ENCODE data around the gene RRAGD. TPM values are rescaled to one million over a fixed set of nuclear protein-coding genes. Genes with fewer than 3 reads are reported as not detected.

Gene RRAGD
- polyA plus RNA-seq, 1 of the 3 experiments (the other 2 are of a cell fraction) = 0.07 TPM

DNA sequence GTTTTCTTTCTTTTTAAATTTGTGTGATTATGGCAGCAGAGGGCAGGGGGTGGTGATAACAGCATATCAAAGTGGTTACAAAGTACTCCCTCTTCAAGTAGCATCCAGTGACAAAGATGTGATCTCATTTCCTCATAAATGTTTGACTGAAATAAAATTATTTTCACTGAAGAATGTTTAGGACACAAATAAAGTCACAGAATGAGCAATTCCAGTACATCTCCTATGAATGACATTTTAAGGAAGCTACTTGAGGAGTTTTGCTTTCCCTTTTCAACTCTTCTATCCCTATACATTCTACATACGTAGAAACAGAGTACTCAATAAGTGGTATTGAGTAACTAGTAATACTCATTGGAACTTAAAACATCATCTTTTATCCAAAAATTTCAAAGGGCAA, 83.1 kb downstream of the RRAGD start (continued):
- TF ChIP-seq, protein P1, sequence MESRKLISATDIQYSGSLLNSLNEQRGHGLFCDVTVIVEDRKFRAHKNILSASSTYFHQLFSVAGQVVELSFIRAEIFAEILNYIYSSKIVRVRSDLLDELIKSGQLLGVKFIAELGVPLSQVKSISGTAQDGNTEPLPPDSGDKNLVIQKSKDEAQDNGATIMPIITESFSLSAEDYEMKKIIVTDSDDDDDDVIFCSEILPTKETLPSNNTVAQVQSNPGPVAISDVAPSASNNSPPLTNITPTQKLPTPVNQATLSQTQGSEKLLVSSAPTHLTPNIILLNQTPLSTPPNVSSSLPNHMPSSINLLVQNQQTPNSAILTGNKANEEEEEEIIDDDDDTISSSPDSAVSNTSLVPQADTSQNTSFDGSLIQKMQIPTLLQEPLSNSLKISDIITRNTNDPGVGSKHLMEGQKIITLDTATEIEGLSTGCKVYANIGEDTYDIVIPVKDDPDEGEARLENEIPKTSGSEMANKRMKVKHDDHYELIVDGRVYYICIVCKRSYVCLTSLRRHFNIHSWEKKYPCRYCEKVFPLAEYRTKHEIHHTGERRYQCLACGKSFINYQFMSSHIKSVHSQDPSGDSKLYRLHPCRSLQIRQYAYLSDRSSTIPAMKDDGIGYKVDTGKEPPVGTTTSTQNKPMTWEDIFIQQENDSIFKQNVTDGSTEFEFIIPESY (IDR thresholded peaks at IDR 0.05; ENCODE audit: borderline replicate concordance, low read depth) = no peak
- TF ChIP-seq, protein P2, sequence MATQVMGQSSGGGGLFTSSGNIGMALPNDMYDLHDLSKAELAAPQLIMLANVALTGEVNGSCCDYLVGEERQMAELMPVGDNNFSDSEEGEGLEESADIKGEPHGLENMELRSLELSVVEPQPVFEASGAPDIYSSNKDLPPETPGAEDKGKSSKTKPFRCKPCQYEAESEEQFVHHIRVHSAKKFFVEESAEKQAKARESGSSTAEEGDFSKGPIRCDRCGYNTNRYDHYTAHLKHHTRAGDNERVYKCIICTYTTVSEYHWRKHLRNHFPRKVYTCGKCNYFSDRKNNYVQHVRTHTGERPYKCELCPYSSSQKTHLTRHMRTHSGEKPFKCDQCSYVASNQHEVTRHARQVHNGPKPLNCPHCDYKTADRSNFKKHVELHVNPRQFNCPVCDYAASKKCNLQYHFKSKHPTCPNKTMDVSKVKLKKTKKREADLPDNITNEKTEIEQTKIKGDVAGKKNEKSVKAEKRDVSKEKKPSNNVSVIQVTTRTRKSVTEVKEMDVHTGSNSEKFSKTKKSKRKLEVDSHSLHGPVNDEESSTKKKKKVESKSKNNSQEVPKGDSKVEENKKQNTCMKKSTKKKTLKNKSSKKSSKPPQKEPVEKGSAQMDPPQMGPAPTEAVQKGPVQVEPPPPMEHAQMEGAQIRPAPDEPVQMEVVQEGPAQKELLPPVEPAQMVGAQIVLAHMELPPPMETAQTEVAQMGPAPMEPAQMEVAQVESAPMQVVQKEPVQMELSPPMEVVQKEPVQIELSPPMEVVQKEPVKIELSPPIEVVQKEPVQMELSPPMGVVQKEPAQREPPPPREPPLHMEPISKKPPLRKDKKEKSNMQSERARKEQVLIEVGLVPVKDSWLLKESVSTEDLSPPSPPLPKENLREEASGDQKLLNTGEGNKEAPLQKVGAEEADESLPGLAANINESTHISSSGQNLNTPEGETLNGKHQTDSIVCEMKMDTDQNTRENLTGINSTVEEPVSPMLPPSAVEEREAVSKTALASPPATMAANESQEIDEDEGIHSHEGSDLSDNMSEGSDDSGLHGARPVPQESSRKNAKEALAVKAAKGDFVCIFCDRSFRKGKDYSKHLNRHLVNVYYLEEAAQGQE (IDR thresholded peaks at IDR 0.05; ENCODE audit: low read depth, low read length) = no peak

DNA sequence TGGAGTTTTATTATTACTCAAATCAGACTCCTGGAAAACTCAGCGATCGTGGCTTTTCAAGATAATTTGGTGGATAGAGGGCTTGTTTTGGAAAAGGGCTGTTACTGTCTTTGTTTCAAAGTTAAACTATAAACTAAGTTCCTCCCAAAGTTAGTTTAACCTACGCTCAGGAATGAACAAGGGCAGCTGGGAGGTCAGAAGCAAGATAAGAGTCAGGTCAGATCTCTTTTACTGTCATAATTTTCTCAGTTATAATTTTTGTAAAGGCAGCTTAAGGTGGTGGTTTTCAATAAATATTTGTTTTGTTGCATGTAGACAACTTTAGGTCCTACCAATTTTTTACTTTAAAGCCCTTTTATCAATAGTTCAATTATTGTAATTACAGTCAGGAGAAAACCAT, 87.8 kb downstream of the RRAGD start:
- H2AFZ ChIP-seq (ENCODE audit: low read depth) = no peak overlapping the region
- no peaks in the 10 kb centered on the region for H3K9me2 ChIP-seq
- no peaks in the 10 kb centered on the region for H3K4me1 ChIP-seq (ENCODE audit: control insufficient read depth in 1 of 2, insufficient read depth in 2 of 2, low read depth in 1 of 2, low read length in 1 of 2)
- 98% methylated on average over 3 of the region's 3 CpGs for WGBS (ENCODE audit: low lambda C conversion rate)
- no peaks in the 10 kb centered on the region for H3K9me3 ChIP-seq
- no peaks in the 10 kb centered on the region for H3K27me3 ChIP-seq (ENCODE audit: insufficient read depth)
- no peak for DNase-seq
- H3K4me3 ChIP-seq (ENCODE audit: low read depth in 2 of 2, low read length in 1 of 2) = no peak overlapping the region
- H3K9ac ChIP-seq = no peak overlapping the region
- ChIA-PET POLR2A (no interaction called here), CTCF (interaction anchor here (1.2 to 2.4 kb wide), 3 partner anchors 13 to 48 kb away, joined by 3 to 6 read pairs (median 4); no protein-coding TSS in a partner anchor)
- H3K79me2 ChIP-seq (ENCODE audit: insufficient read depth) = no peaks in the 10 kb centered on the region
- no peak overlapping the region for H3K27ac ChIP-seq (ENCODE audit: low read depth in 2 of 2, low read length in 1 of 2)
- H3K36me3 ChIP-seq (replicated peaks in 1 of 2; ENCODE audit: control insufficient read depth in 1 of 2, insufficient read depth in 2 of 2, low read length in 1 of 2) = peaks cover 28% of the 10 kb centered on the region in 2 experiments
- peaks cover 6% of the 10 kb centered on the region for H3F3A ChIP-seq (replicated peaks; ENCODE audit: insufficient read depth)
- H4K20me1 ChIP-seq (ENCODE audit: insufficient read depth) = no peaks in the 10 kb centered on the region
- TF ChIP-seq MEF2A (IDR thresholded peaks at IDR 0.05; ENCODE audit: borderline replicate concordance, low read depth) (no peak), RCOR1 (IDR thresholded peaks at IDR 0.05; ENCODE audit: low read length) (no peak)
- no peak overlapping the region for H3K4me2 ChIP-seq

DNA sequence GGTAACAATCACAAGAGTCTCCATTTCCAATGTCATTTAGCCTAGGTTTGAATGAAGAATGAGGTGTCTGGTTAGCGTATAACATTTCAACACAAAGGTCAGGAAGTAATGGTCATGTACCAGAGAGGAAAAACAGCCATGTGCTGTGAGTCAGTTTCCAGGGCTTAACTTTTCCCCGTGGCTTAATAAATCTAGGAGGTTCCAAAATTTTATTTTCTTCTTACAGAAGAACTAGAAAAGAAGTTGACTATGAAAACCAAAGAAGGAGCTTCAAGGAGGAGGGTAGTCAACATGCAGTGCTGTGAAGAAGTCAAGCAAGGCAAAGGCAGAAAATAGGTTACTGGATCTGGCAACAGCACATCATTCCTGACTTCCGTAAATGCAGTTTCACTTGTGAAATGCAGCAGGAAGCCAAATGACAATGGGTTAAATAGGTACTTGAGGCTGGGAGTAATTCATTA, 88.5 kb downstream of the RRAGD start:
- WGBS (ENCODE audit: low lambda C conversion rate) = 89% methylated on average over 3 of the region's 3 CpGs
- no peaks in the 10 kb centered on the region for H3K27me3 ChIP-seq (ENCODE audit: insufficient read depth)
- no peak overlapping the region for H3K27ac ChIP-seq (ENCODE audit: low read depth in 2 of 2, low read length in 1 of 2)
- no peak overlapping the region for H3K9ac ChIP-seq
- ChIA-PET POLR2A (no interaction called here), CTCF (interaction anchor here (1.2 to 2.4 kb wide), 3 partner anchors 14 to 49 kb away, joined by 3 to 6 read pairs (median 4); no protein-coding TSS in a partner anchor)
- no peaks in the 10 kb centered on the region for H3K9me2 ChIP-seq
- H4K20me1 ChIP-seq (ENCODE audit: insufficient read depth) = no peaks in the 10 kb centered on the region
- H3K79me2 ChIP-seq (ENCODE audit: insufficient read depth) = no peaks in the 10 kb centered on the region
- peaks cover 20 to 21% of the 10 kb centered on the region in 2 experiments for H3K36me3 ChIP-seq (replicated peaks in 1 of 2; ENCODE audit: control insufficient read depth in 1 of 2, insufficient read depth in 2 of 2, low read length in 1 of 2)
- H3K4me3 ChIP-seq (ENCODE audit: low read depth in 2 of 2, low read length in 1 of 2) = no peak overlapping the region
- H2AFZ ChIP-seq (ENCODE audit: low read depth) = no peak overlapping the region
- DNase-seq = no peak
- peaks cover 6% of the 10 kb centered on the region for H3F3A ChIP-seq (replicated peaks; ENCODE audit: insufficient read depth)
- H3K4me1 ChIP-seq (ENCODE audit: control insufficient read depth in 1 of 2, insufficient read depth in 2 of 2, low read depth in 1 of 2, low read length in 1 of 2) = no peaks in the 10 kb centered on the region
- H3K4me2 ChIP-seq = no peak overlapping the region
- no peaks in the 10 kb centered on the region for H3K9me3 ChIP-seq
- TF ChIP-seq RAD21 (IDR thresholded peaks at IDR 0.05; ENCODE audit: low read length) (no peak), TCF12 (IDR thresholded peaks at IDR 0.05) (no peak), TAF1 (IDR thresholded peaks at IDR 0.05; ENCODE audit: borderline replicate concordance, low read depth, low read length) (no peak), RXRA (IDR thresholded peaks at IDR 0.05; ENCODE audit: borderline replicate concordance, low read depth) (no peak), GATA2 (CRISPR knock-in tag; IDR thresholded peaks at IDR 0.05) (no peak), RFX5 (IDR thresholded peaks at IDR 0.05; ENCODE audit: low read length) (no peak), YY1 (IDR thresholded peaks at IDR 0.05; ENCODE audit: low read depth) (no peak), SMC3 (IDR thresholded peaks at IDR 0.05; ENCODE audit: low read depth, low read length) (no peak), TEAD4 (IDR thresholded peaks at IDR 0.05; ENCODE audit: borderline replicate concordance, insufficient read depth) (no peak)
- TF ChIP-seq, protein P3, sequence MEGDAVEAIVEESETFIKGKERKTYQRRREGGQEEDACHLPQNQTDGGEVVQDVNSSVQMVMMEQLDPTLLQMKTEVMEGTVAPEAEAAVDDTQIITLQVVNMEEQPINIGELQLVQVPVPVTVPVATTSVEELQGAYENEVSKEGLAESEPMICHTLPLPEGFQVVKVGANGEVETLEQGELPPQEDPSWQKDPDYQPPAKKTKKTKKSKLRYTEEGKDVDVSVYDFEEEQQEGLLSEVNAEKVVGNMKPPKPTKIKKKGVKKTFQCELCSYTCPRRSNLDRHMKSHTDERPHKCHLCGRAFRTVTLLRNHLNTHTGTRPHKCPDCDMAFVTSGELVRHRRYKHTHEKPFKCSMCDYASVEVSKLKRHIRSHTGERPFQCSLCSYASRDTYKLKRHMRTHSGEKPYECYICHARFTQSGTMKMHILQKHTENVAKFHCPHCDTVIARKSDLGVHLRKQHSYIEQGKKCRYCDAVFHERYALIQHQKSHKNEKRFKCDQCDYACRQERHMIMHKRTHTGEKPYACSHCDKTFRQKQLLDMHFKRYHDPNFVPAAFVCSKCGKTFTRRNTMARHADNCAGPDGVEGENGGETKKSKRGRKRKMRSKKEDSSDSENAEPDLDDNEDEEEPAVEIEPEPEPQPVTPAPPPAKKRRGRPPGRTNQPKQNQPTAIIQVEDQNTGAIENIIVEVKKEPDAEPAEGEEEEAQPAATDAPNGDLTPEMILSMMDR (IDR thresholded peaks at IDR 0.05) = no peak
- TF ChIP-seq, protein P2 (IDR thresholded peaks at IDR 0.05; ENCODE audit: low read depth, low read length) = no peak
